IMR-90 (cell line): ENCODE measurements around the gene PHF8. TPM values are rescaled to one million over a fixed set of nuclear protein-coding genes. Genes with fewer than 3 reads are reported as not detected.

Experiments used
- ATAC-seq: fragments of 200-7000 bp; cut with Tn5 transposase; 2 replicates; pipeline ENCODE4 v1.9.1; 2020; ENCODE audit warnings: low read depth, mild to moderate bottlenecking, moderate library complexity
- BruUV-seq: library from RNA; stranded (reverse); fragments of 400-500 nt; replicated peaks from 2 replicates; lab custom pipeline; 2021; lab: Mats Ljungman, UMichigan
- CTCF ChIA-PET: fragments of 300-600 bp; formaldehyde crosslinking; extraction: SDS; loops from one replicate; lab custom pipeline; 2021; ENCODE audit warnings: antibody characterized with exemption; lab: Yijun Ruan, JAX
- POLR2A ChIA-PET: fragments of 300-600 bp; sonication (Branson Sonifier 250); formaldehyde crosslinking; loops from one replicate; lab custom pipeline; 2022; ENCODE audit warnings: antibody characterized with exemption; ENCODE audit not compliant: unreplicated experiment; lab: Charles Lee
- DNase-seq: peaks from one replicate; pipeline ENCODE4 v3.0.0; 2013
- H2AFZ ChIP-seq: replicated peaks from 2 replicates; pipeline ENCODE3; 2013; ENCODE audit warnings: low read length, mild to moderate bottlenecking; ENCODE audit not compliant: poor library complexity
- H2AK5ac ChIP-seq: 2 replicates; pipeline ENCODE4 v1.6.1; 2013; ENCODE audit warnings: low read depth, low read length, inconsistent platforms
- H2AK9ac ChIP-seq: replicated peaks from 2 replicates; pipeline ENCODE3; 2013; ENCODE audit warnings: mild to moderate bottlenecking, low read depth, low read length, moderate library complexity; ENCODE audit not compliant: poor library complexity
- H2BK120ac ChIP-seq: 2 replicates; pipeline ENCODE4 v1.6.1; 2013; ENCODE audit warnings: low read depth, low read length, inconsistent platforms
- H2BK15ac ChIP-seq: 3 replicates; pipeline ENCODE4 v1.6.1; 2013; ENCODE audit warnings: low read depth, low read length, inconsistent platforms
- H2BK20ac ChIP-seq: 2 replicates; pipeline ENCODE4 v1.6.1; 2013; ENCODE audit warnings: low read depth, mild to moderate bottlenecking, inconsistent platforms, low read length, moderate library complexity
- H2BK5ac ChIP-seq: 2 replicates; pipeline ENCODE4 v1.6.1; 2013; ENCODE audit warnings: mild to moderate bottlenecking, low read depth, low read length, inconsistent platforms; ENCODE audit not compliant: poor library complexity, severe bottlenecking
- H3K14ac ChIP-seq: replicated peaks from 2 replicates; pipeline ENCODE4 v1.6.1; 2013; ENCODE audit warnings: low read depth, low read length, inconsistent platforms
- H3K18ac ChIP-seq: 2 replicates; pipeline ENCODE4 v1.6.1; 2013; ENCODE audit warnings: low read depth, low read length, control low read depth
- H3K23ac ChIP-seq: 2 replicates; pipeline ENCODE4 v1.6.1; 2013; ENCODE audit warnings: low read depth, low read length, inconsistent platforms
- H3K27ac ChIP-seq: 2 replicates; pipeline ENCODE4 v1.5.1; 2013; ENCODE audit warnings: mild to moderate bottlenecking, control low read depth, low read length; ENCODE audit not compliant: insufficient read depth
- H3K27me3 ChIP-seq: 2 replicates; pipeline ENCODE4 v1.6.1; 2013; ENCODE audit warnings: low read length; ENCODE audit not compliant: control insufficient read depth, insufficient read depth
- H3K36me3 ChIP-seq: 2 replicates; pipeline ENCODE4 v1.6.1; 2013; ENCODE audit warnings: low read length, mixed read lengths; ENCODE audit not compliant: control insufficient read depth, insufficient read depth
- H3K4ac ChIP-seq: 2 replicates; pipeline ENCODE4 v1.6.1; 2013; ENCODE audit warnings: low read depth, low read length, inconsistent platforms
- H3K4me1 ChIP-seq: 2 replicates; pipeline ENCODE4 v1.6.1; 2013; ENCODE audit warnings: low read length, mixed read lengths; ENCODE audit not compliant: control insufficient read depth, insufficient read depth
- H3K4me2 ChIP-seq: 2 replicates; pipeline ENCODE4 v1.6.1; 2013; ENCODE audit warnings: low read depth, mild to moderate bottlenecking, control low read depth, low read length, moderate library complexity
- H3K4me3 ChIP-seq: 2 replicates; pipeline ENCODE4 v1.5.1; 2013; ENCODE audit warnings: low read depth, mild to moderate bottlenecking, control low read depth, low read length, moderate library complexity; ENCODE audit not compliant: insufficient read depth
- H3K56ac ChIP-seq: 2 replicates; pipeline ENCODE4 v1.6.1; 2013; ENCODE audit warnings: low read length, inconsistent platforms; ENCODE audit not compliant: insufficient read depth; ENCODE audit errors: extremely low read depth
- H3K79me1 ChIP-seq, 2 experiments: 2 replicates each; pipeline ENCODE4 v1.6.1; 2013; ENCODE audit warnings: low read length in 2 of 2, inconsistent platforms in 1 of 2, low read depth in 1 of 2
- H3K9ac ChIP-seq: 2 replicates; pipeline ENCODE4 v1.6.1; 2013; ENCODE audit warnings: low read depth, low read length, control low read depth
- H3K9me1 ChIP-seq: 2 replicates; pipeline ENCODE4 v1.6.1; 2013; ENCODE audit warnings: low read length, inconsistent platforms; ENCODE audit not compliant: insufficient read depth
- H3K9me3 ChIP-seq: 2 replicates; pipeline ENCODE4 v1.6.1; 2013; ENCODE audit warnings: low read length; ENCODE audit not compliant: control insufficient read depth, insufficient read depth
- H4K20me1 ChIP-seq: 2 replicates; pipeline ENCODE4 v1.6.1; 2013; ENCODE audit warnings: low read length, inconsistent platforms; ENCODE audit not compliant: insufficient read depth
- H4K5ac ChIP-seq: 2 replicates; pipeline ENCODE4 v1.6.1; 2013; ENCODE audit warnings: mild to moderate bottlenecking, low read depth, low read length, control low read depth
- H4K8ac ChIP-seq, 2 experiments: 2 replicates each; pipeline ENCODE4 v1.6.1; 2013; ENCODE audit warnings: low read depth in 2 of 2, low read length in 2 of 2, control low read depth in 1 of 2, inconsistent platforms in 1 of 2
- H4K91ac ChIP-seq: 2 replicates; pipeline ENCODE4 v1.6.1; 2013; ENCODE audit warnings: low read depth, low read length, inconsistent platforms; ENCODE audit not compliant: insufficient read depth
- MAFK ChIP-seq: IDR thresholded peaks from 2 replicates; pipeline ENCODE4 v1.6.1; 2012; ENCODE audit warnings: low read depth, low read length, improper control_type of control experiment
- RFX5 ChIP-seq: IDR thresholded peaks from 2 replicates; pipeline ENCODE4 v1.8.0; 2012; ENCODE audit warnings: low read depth, mild to moderate bottlenecking, low read length, moderate library complexity
- WGBS, 2 experiments: methylation state at CpG; one replicate each; pipeline versions ENCODE4 v1.1.5 to v1.1.7; 2013; ENCODE audit warnings: missing lambda C conversion rate in 2 of 2; ENCODE audit not compliant: insufficient read length in 1 of 2; ENCODE audit errors: extremely low coverage in 2 of 2; 5-methylcytosine and 5-hydroxymethylcytosine counted together
- dilution Hi-C: fragments of 300-500 bp; cut with HindIII; formaldehyde crosslinking; loops from one replicate; pipeline ENCODE4 v1.14.3; 2018; ENCODE audit warnings: low sequenced_read_pairs; ENCODE audit not compliant: unreplicated experiment
- in situ Hi-C: fragments of 300-500 bp; cut with MboI; formaldehyde crosslinking; loops from 3 replicates; pipeline ENCODE4 v1.14.3; 2019; ENCODE audit warnings: low sequenced_read_pairs, inconsistent platforms, mixed read lengths
- intact Hi-C: fragments of 100-400 bp; cut with micrococcal nuclease; formaldehyde crosslinking; loops from 2 replicates; pipeline ENCODE4 v1.10.0; 2022
- polyA plus RNA-seq, 3 experiments: library from polyadenylated mRNA; depleted of rRNA; stranded (reverse); fragments of >200 nt; gene quantifications; 2 replicates each; pipeline ENCODE4 v1.2.3, GENCODE V29; 2012; ENCODE audit warnings: low replicate concordance in 1 of 3
- total RNA-seq: library from RNA; depleted of rRNA; stranded (reverse); fragments of >200 nt; gene quantifications from 2 replicates; pipeline ENCODE4 v1.2.3, GENCODE V29; 2012

PHF8 gene
- total and polyA plus RNA-seq, 2 of the 4 experiments (the other 2 are of a cell fraction): 12.8 to 15.2 TPM

DNA sequence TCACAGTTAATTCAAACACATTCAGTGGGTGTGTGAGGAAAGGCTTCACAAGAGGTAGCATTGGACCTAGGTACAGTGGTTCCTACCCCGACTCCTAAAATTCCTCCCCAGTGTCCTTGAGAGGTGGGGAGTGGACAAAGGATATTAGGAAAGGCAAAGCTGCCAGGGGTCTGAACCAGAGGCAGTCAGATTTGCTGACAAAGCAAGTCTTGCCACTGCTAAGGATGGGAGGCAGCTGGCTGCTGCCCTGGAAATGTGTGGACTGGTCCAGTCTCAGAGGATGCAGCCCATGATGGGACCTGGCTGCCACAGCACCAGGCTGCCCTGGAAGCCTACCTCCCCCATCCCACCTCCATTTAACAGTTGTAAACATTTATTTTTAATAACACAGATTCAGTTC is 4.1 kb upstream of the PHF8 start:
- Histone ChIP-seq H3K23ac (no peak overlapping the region), H4K8ac (no peak overlapping the region), H2BK5ac (no peak overlapping the region), H3K79me1 (peaks cover 0 to 6% of the 10 kb centered on the region in 2 experiments; a peak in 1 of 4 replicates), H3K56ac (no peak overlapping the region), H3K4me2 (no peak overlapping the region), H4K5ac (no peak overlapping the region), H2BK20ac (no peak overlapping the region), H3K4ac (no peak overlapping the region), H3K4me1 (no peaks in the 10 kb centered on the region; the same call in 1 of the 2 replicates), H3K4me3 (no peak overlapping the region), H2BK120ac (no peak overlapping the region), H3K36me3 (no peaks in the 10 kb centered on the region), H2AK5ac (no peak overlapping the region), H3K9me3 (no peaks in the 10 kb centered on the region), H4K91ac (no peak overlapping the region), H3K9me1 (0 out of 2 replicates have a peak, but pooled peaks cover 4% of the 10 kb centered on the region), H3K14ac (no peak overlapping the region), H3K27me3 (no peaks in the 10 kb centered on the region), H2BK15ac (no peak overlapping the region), H3K9ac (no peak overlapping the region), H4K20me1 (no peaks in the 10 kb centered on the region), H2AFZ (no peak overlapping the region), H3K27ac (no peak overlapping the region), H2AK9ac (no peak overlapping the region), H3K18ac (no peak overlapping the region)
- no CpG with 5 or more reads among the region's 1 CpG for WGBS, 2 experiments
- dilution Hi-C loops (no loop called here), intact Hi-C loops (no loop called here), in situ Hi-C loops (loop anchor here (25.0 kb wide), 1 partner anchor 389 kb away; the partner anchor contains the start of gene TSR2)
- DNase-seq (no peak), ATAC-seq (no peak)
- ChIA-PET CTCF (no interaction called here), POLR2A (interaction anchor here (0.6 kb wide), 1 partner anchor 28 kb away, joined by 3 read pairs; no protein-coding TSS in a partner anchor)
- no peak for TF ChIP-seq RFX5
- peak; percentile 88 for TF ChIP-seq MAFK
- BruUV-seq: no TSS peak
